Ovary (tissue), 3 donors: ENCODE results near the gene PRKCH.

Experiments used
- EP300 ChIP-seq: sonication (generic); formaldehyde crosslinking; IDR thresholded peaks from one replicate; pipeline ENCODE4 v1.6.1; 2017; ENCODE audit warnings: antibody characterized with exemption
- POLR2A ChIP-seq: fragments of 450-650 bp; IDR thresholded peaks from one replicate; pipeline ENCODE4 v1.6.1; 2017; ENCODE audit warnings: antibody characterized with exemption, mild to moderate bottlenecking, moderate library complexity
- TF ChIP-seq, protein P1 (sequence below), 3 donors: fragments of 450-650 bp in 2 of 3; fragments of 200-600 bp in 1 of 3; IDR thresholded peaks; one replicate each; pipeline versions ENCODE4 v1.5.1 to v1.8.0; 2016 to 2022; ENCODE audit warnings: antibody characterized with exemption in 3 of 3, mild to moderate bottlenecking in 1 of 3
- donor health status: DM: no; HTN: no; CAD: no.

DNA sequence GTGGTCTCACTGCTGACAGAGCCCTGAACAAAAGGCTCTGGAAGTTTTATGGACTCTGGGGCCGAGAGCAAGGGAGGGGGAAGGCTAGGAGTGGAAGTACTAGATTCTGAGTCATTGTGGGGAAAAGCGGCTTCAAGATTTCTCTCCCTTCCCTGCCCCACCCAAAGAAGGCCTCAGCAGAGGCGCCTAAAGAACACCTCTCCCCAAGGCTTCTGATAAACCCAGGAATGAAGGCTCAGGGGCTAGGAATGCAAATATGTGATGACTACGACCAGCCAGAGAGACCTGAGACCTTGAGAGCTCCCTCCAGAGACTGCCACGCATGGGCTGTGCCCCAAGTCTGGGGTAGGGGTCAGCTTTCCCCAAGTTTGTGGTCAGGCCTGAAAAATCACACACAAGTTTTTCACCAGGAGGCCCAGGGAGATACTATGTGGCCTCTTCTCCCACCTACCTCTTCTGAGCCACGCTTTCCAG, 243.3 kb downstream of the PRKCH start:
- TF ChIP-seq, protein P1, sequence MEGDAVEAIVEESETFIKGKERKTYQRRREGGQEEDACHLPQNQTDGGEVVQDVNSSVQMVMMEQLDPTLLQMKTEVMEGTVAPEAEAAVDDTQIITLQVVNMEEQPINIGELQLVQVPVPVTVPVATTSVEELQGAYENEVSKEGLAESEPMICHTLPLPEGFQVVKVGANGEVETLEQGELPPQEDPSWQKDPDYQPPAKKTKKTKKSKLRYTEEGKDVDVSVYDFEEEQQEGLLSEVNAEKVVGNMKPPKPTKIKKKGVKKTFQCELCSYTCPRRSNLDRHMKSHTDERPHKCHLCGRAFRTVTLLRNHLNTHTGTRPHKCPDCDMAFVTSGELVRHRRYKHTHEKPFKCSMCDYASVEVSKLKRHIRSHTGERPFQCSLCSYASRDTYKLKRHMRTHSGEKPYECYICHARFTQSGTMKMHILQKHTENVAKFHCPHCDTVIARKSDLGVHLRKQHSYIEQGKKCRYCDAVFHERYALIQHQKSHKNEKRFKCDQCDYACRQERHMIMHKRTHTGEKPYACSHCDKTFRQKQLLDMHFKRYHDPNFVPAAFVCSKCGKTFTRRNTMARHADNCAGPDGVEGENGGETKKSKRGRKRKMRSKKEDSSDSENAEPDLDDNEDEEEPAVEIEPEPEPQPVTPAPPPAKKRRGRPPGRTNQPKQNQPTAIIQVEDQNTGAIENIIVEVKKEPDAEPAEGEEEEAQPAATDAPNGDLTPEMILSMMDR (IDR thresholded peaks at IDR 0.05): no peak
- TF ChIP-seq POLR2A (no peak), EP300 (no peak)
